WTC11 (cell line): Measurements from ENCODE around the gene RANBP3L. TPM values are rescaled to one million over a fixed set of nuclear protein-coding genes. Genes with fewer than 3 reads are reported as not detected.

Experiments
- ATAC-seq: fragments of 200-7000 bp; cut with Tn5 transposase; 2 replicates; pipeline ENCODE4 v1.10.0; 2021; ENCODE audit warnings: mild to moderate bottlenecking, moderate library complexity
- CTCF ChIA-PET: fragments of 300-600 bp; sonication (Branson Sonifier 250); formaldehyde crosslinking; loops from one replicate; lab custom pipeline; 2021; ENCODE audit warnings: antibody characterized with exemption; lab: Charles Lee
- POLR2A ChIA-PET: fragments of 350-600 bp; sonication (Branson Sonifier 250); formaldehyde crosslinking; loops from one replicate; lab custom pipeline; 2021; ENCODE audit warnings: antibody characterized with exemption; lab: Charles Lee
- DNase-seq: peaks from one replicate; pipeline ENCODE4 v3.0.0; 2021; ENCODE audit warnings: low spot score
- H3K27ac Mint-ChIP-seq: 2 replicates; pipeline ENCODE4 v1.8.0; 2021; ENCODE audit warnings: mixed read lengths
- H3K27me3 Mint-ChIP-seq: 2 replicates; pipeline ENCODE4 v1.8.0; 2021; ENCODE audit warnings: low read depth, mild to moderate bottlenecking, moderate library complexity, mixed read lengths
- H3K36me3 Mint-ChIP-seq: 2 replicates; pipeline ENCODE4 v1.8.0; 2021; ENCODE audit warnings: mixed read lengths
- H3K4me1 Mint-ChIP-seq: 2 replicates; pipeline ENCODE4 v1.8.0; 2022; ENCODE audit warnings: mixed read lengths
- H3K4me3 Mint-ChIP-seq: 2 replicates; pipeline ENCODE4 v1.8.0; 2021; ENCODE audit warnings: mild to moderate bottlenecking, moderate library complexity, mixed read lengths
- H3K9me3 Mint-ChIP-seq: 2 replicates; pipeline ENCODE4 v1.8.0; 2021; ENCODE audit warnings: mixed read lengths
- ATF1 ChIP-seq: sonication (generic); formaldehyde crosslinking; IDR thresholded peaks from 2 replicates; pipeline ENCODE4 v1.8.1; 2023; ENCODE audit warnings: mild to moderate bottlenecking, moderate library complexity, missing genetic modification reagents
- ESRRA ChIP-seq: sonication (generic); formaldehyde crosslinking; IDR thresholded peaks from 2 replicates; pipeline ENCODE4 v1.8.1; 2022; ENCODE audit warnings: mild to moderate bottlenecking, missing genetic modification reagents, borderline replicate concordance
- FOXK1 ChIP-seq: sonication (generic); formaldehyde crosslinking; IDR thresholded peaks from 2 replicates; pipeline ENCODE4 v1.8.0; 2022; ENCODE audit warnings: mild to moderate bottlenecking, moderate library complexity, missing genetic modification reagents
- FOXP1 ChIP-seq: sonication (generic); formaldehyde crosslinking; IDR thresholded peaks from 2 replicates; pipeline ENCODE4 v1.8.0; 2022; ENCODE audit warnings: missing genetic modification reagents, mild to moderate bottlenecking, moderate library complexity, borderline replicate concordance
- GABPB1 ChIP-seq: sonication (generic); formaldehyde crosslinking; IDR thresholded peaks from 2 replicates; pipeline ENCODE4 v1.8.1; 2023; ENCODE audit warnings: mild to moderate bottlenecking, missing genetic modification reagents
- JAZF1 ChIP-seq: fragments of 250-450 bp; sonication (Bioruptor Pico); IDR thresholded peaks from 2 replicates; pipeline ENCODE4 v1.9.0; 2021; ENCODE audit warnings: moderate library complexity, mild to moderate bottlenecking, inconsistent platforms
- MXD4 ChIP-seq: fragments of 250-450 bp; sonication (Bioruptor Pico); IDR thresholded peaks from 2 replicates; pipeline ENCODE4 v1.8.0; 2021; ENCODE audit warnings: mild to moderate bottlenecking, moderate library complexity, borderline replicate concordance
- MYBL2 ChIP-seq: sonication (generic); formaldehyde crosslinking; IDR thresholded peaks from 2 replicates; pipeline ENCODE4 v1.8.1; 2023; ENCODE audit warnings: mild to moderate bottlenecking, moderate library complexity, missing genetic modification reagents
- NFYB ChIP-seq: sonication (generic); formaldehyde crosslinking; conservative IDR thresholded peaks from 2 replicates; pipeline ENCODE4 v1.8.0; 2022; ENCODE audit warnings: low read depth, missing genetic modification reagents
- OVOL2 ChIP-seq: fragments of 250-450 bp; sonication (Bioruptor Pico); IDR thresholded peaks from 2 replicates; pipeline ENCODE4 v1.9.0; 2021; ENCODE audit warnings: mild to moderate bottlenecking, borderline replicate concordance
- PRRX2 ChIP-seq: fragments of 250-450 bp; sonication (Bioruptor Pico); IDR thresholded peaks from 2 replicates; pipeline ENCODE4 v1.8.0; 2021; ENCODE audit warnings: mild to moderate bottlenecking
- RORB ChIP-seq: fragments of 250-450 bp; sonication (Bioruptor Pico); IDR thresholded peaks from 2 replicates; pipeline ENCODE4 v1.9.0; 2021; ENCODE audit warnings: mild to moderate bottlenecking
- SP1 ChIP-seq: sonication (generic); formaldehyde crosslinking; conservative IDR thresholded peaks from 2 replicates; pipeline ENCODE4 v1.8.1; 2022; ENCODE audit warnings: missing genetic modification reagents
- ZNF317 ChIP-seq: sonication (generic); formaldehyde crosslinking; IDR thresholded peaks from 2 replicates; pipeline ENCODE4 v1.8.1; 2023; ENCODE audit warnings: low read depth, mild to moderate bottlenecking, moderate library complexity, missing genetic modification reagents, borderline replicate concordance
- ZNF423 ChIP-seq: fragments of 250-450 bp; sonication (Bioruptor Pico); IDR thresholded peaks from 2 replicates; pipeline ENCODE4 v2.1.2; 2022; ENCODE audit warnings: mild to moderate bottlenecking, moderate library complexity
- total RNA-seq: library from RNA; stranded (reverse); gene quantifications from 3 replicates; pipeline ENCODE4 v1.2.3, GENCODE V29; 2021
- TF ChIP-seq, protein P1 (sequence below): sonication (generic); formaldehyde crosslinking; IDR thresholded peaks from 2 replicates; pipeline ENCODE4 v1.8.1; 2023; ENCODE audit warnings: mild to moderate bottlenecking, moderate library complexity, missing genetic modification reagents
- TF ChIP-seq, protein P2 (sequence below): fragments of 250-450 bp; sonication (Bioruptor Pico); IDR thresholded peaks from 2 replicates; pipeline ENCODE4 v1.9.0; 2021; ENCODE audit warnings: mild to moderate bottlenecking
- TF ChIP-seq, protein P3 (sequence below): sonication (generic); formaldehyde crosslinking; IDR thresholded peaks from 2 replicates; pipeline ENCODE4 v1.8.1; 2022; ENCODE audit warnings: low read depth, mild to moderate bottlenecking, moderate library complexity, missing genetic modification reagents, borderline replicate concordance
- TF ChIP-seq, protein P4 (sequence below): sonication (generic); formaldehyde crosslinking; IDR thresholded peaks from 2 replicates; pipeline ENCODE4 v1.8.1; 2023; ENCODE audit warnings: mild to moderate bottlenecking, missing genetic modification reagents, moderate library complexity
- TF ChIP-seq, protein P5 (sequence below): sonication (generic); formaldehyde crosslinking; IDR thresholded peaks from 2 replicates; pipeline ENCODE4 v1.8.1; 2023; ENCODE audit warnings: mild to moderate bottlenecking, missing genetic modification reagents
- TF ChIP-seq, protein P6 (sequence below): sonication (generic); formaldehyde crosslinking; IDR thresholded peaks from 2 replicates; pipeline ENCODE4 v1.8.1; 2022; ENCODE audit warnings: missing genetic modification reagents, borderline replicate concordance
- TF ChIP-seq, protein P7 (sequence below): sonication (generic); formaldehyde crosslinking; IDR thresholded peaks from 2 replicates; pipeline ENCODE4 v1.8.0; 2022; ENCODE audit warnings: mild to moderate bottlenecking, missing genetic modification reagents

The RANBP3L gene
- total RNA-seq, 1 experiment from 2014 or later = not detected

DNA sequence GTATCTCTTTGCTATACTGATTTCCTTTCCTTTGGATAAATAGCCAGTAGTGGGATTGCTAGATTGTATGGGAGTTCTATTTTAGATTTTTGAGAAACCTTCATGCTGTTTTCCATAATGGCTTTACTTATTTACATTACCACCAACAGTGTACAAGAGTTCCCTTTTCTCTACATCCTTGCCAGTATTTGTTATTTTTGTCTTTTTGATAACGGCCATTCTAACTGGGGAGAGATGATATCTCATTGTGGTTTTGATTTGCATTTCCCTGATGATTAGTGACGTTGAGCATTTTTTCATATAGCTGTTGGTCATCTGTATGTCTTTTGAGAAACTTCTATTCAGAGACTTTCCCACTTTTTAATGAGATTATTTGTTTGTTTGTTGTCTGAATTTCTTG lies 85.8 kb downstream of the RANBP3L start (continued):
- TF ChIP-seq, protein P1, sequence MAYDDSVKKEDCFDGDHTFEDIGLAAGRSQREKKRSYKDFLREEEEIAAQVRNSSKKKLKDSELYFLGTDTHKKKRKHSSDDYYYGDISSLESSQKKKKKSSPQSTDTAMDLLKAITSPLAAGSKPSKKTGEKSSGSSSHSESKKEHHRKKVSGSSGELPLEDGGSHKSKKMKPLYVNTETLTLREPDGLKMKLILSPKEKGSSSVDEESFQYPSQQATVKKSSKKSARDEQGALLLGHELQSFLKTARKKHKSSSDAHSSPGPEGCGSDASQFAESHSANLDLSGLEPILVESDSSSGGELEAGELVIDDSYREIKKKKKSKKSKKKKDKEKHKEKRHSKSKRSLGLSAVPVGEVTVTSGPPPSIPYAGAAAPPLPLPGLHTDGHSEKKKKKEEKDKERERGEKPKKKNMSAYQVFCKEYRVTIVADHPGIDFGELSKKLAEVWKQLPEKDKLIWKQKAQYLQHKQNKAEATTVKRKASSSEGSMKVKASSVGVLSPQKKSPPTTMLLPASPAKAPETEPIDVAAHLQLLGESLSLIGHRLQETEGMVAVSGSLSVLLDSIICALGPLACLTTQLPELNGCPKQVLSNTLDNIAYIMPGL = no peak
- TF ChIP-seq PRRX2 = no peak
- TF ChIP-seq FOXP1 (CRISPR knock-in tag) = no peak

DNA sequence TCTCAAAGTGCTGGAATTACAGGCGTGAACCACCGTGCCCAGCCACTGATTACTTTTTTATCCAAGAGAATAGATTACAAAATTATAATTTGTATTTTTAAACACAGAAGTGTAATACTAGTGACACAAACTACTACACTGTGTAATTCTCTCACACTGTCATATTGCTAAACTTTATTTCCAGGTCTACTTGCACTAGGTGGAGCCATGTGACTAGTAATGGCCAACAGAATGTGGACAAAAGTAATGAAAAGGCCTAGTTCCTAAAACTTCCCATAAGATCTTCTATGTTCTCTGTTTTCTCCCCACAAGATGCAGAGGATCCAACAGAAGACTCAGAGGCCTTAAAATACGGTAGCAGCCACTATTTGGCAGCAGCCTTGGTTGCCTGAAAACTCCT lies 87.3 kb downstream of the RANBP3L start:
- no peak for TF ChIP-seq ESRRA (CRISPR knock-in tag)
- TF ChIP-seq MYBL2 = no peak
- no peak for TF ChIP-seq MXD4 (CRISPR knock-in tag)
- no peak for TF ChIP-seq PRRX2
- no peak for TF ChIP-seq NFYB (CRISPR knock-in tag)
- no peak for TF ChIP-seq RORB (CRISPR knock-in tag)
- TF ChIP-seq ZNF317 = no peak
- TF ChIP-seq ATF1 (CRISPR knock-in tag) = no peak
- TF ChIP-seq, protein P2, sequence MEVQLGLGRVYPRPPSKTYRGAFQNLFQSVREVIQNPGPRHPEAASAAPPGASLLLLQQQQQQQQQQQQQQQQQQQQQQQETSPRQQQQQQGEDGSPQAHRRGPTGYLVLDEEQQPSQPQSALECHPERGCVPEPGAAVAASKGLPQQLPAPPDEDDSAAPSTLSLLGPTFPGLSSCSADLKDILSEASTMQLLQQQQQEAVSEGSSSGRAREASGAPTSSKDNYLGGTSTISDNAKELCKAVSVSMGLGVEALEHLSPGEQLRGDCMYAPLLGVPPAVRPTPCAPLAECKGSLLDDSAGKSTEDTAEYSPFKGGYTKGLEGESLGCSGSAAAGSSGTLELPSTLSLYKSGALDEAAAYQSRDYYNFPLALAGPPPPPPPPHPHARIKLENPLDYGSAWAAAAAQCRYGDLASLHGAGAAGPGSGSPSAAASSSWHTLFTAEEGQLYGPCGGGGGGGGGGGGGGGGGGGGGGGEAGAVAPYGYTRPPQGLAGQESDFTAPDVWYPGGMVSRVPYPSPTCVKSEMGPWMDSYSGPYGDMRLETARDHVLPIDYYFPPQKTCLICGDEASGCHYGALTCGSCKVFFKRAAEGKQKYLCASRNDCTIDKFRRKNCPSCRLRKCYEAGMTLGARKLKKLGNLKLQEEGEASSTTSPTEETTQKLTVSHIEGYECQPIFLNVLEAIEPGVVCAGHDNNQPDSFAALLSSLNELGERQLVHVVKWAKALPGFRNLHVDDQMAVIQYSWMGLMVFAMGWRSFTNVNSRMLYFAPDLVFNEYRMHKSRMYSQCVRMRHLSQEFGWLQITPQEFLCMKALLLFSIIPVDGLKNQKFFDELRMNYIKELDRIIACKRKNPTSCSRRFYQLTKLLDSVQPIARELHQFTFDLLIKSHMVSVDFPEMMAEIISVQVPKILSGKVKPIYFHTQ = no peak
- TF ChIP-seq OVOL2 = no peak
- TF ChIP-seq ZNF423 (CRISPR knock-in tag) = no peak
- no peak for TF ChIP-seq GABPB1
- no peak for TF ChIP-seq FOXP1 (CRISPR knock-in tag)
- TF ChIP-seq, protein P3, sequence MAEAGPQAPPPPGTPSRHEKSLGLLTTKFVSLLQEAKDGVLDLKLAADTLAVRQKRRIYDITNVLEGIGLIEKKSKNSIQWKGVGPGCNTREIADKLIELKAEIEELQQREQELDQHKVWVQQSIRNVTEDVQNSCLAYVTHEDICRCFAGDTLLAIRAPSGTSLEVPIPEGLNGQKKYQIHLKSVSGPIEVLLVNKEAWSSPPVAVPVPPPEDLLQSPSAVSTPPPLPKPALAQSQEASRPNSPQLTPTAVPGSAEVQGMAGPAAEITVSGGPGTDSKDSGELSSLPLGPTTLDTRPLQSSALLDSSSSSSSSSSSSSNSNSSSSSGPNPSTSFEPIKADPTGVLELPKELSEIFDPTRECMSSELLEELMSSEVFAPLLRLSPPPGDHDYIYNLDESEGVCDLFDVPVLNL (CRISPR knock-in tag) = no peak
- TF ChIP-seq, protein P4, sequence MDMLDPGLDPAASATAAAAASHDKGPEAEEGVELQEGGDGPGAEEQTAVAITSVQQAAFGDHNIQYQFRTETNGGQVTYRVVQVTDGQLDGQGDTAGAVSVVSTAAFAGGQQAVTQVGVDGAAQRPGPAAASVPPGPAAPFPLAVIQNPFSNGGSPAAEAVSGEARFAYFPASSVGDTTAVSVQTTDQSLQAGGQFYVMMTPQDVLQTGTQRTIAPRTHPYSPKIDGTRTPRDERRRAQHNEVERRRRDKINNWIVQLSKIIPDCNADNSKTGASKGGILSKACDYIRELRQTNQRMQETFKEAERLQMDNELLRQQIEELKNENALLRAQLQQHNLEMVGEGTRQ (CRISPR knock-in tag) = no peak
- no peak for TF ChIP-seq SP1
- TF ChIP-seq JAZF1 (CRISPR knock-in tag) = no peak
- ChIA-PET POLR2A (interaction anchor here (0.6 kb wide), 1 partner anchor 53 kb away, joined by 4 read pairs; no protein-coding TSS in a partner anchor), CTCF (no interaction called here)
- Mint-ChIP-seq H3K4me1 (no peaks in the 10 kb centered on the region), H3K27ac (no peak overlapping the region), H3K9me3 (no peaks in the 10 kb centered on the region), H3K4me3 (no peak overlapping the region), H3K27me3 (no peaks in the 10 kb centered on the region), H3K36me3 (no peaks in the 10 kb centered on the region)
- ATAC-seq (no peak), DNase-seq (no peak)

DNA sequence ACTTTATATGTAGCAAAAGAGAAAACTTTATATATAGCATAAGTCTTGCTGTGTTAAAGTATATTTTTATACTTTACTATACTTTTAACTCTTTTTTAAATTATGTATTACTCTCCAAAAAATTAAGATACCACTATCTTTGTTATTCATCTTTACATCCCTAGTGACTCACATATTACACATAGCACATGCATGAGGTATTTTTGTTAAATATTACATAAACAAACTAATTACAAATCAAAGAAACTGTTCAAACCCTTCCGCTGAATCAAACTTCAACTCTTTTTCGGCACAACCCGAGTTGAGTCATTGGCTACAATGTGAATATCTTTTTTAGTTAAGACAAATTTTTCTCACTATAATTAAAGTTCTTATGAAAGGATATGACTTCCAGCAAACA lies 92.0 kb downstream of the RANBP3L start:
- Mint-ChIP-seq H3K4me3 (no peak overlapping the region), H3K4me1 (no peaks in the 10 kb centered on the region), H3K36me3 (0 out of 2 replicates have a peak, but pooled peaks cover 2% of the 10 kb centered on the region), H3K27ac (no peak overlapping the region), H3K27me3 (no peaks in the 10 kb centered on the region), H3K9me3 (no peaks in the 10 kb centered on the region)
- ATAC-seq = no peak
- POLR2A ChIA-PET = no interaction called here
- CTCF ChIA-PET = no interaction called here
- no peak for DNase-seq
- TF ChIP-seq FOXK1 (CRISPR knock-in tag) (no peak), FOXP1 (CRISPR knock-in tag) (no peak)
- TF ChIP-seq, protein P5, sequence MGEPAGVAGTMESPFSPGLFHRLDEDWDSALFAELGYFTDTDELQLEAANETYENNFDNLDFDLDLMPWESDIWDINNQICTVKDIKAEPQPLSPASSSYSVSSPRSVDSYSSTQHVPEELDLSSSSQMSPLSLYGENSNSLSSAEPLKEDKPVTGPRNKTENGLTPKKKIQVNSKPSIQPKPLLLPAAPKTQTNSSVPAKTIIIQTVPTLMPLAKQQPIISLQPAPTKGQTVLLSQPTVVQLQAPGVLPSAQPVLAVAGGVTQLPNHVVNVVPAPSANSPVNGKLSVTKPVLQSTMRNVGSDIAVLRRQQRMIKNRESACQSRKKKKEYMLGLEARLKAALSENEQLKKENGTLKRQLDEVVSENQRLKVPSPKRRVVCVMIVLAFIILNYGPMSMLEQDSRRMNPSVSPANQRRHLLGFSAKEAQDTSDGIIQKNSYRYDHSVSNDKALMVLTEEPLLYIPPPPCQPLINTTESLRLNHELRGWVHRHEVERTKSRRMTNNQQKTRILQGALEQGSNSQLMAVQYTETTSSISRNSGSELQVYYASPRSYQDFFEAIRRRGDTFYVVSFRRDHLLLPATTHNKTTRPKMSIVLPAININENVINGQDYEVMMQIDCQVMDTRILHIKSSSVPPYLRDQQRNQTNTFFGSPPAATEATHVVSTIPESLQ (CRISPR knock-in tag) = no peak
- TF ChIP-seq, protein P6, sequence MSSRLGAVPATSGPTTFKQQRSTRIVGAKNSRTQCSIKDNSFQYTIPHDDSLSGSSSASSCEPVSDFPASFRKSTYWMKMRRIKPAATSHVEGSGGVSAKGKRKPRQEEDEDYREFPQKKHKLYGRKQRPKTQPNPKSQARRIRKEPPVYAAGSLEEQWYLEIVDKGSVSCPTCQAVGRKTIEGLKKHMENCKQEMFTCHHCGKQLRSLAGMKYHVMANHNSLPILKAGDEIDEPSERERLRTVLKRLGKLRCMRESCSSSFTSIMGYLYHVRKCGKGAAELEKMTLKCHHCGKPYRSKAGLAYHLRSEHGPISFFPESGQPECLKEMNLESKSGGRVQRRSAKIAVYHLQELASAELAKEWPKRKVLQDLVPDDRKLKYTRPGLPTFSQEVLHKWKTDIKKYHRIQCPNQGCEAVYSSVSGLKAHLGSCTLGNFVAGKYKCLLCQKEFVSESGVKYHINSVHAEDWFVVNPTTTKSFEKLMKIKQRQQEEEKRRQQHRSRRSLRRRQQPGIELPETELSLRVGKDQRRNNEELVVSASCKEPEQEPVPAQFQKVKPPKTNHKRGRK (CRISPR knock-in tag) = no peak
- TF ChIP-seq, protein P7, sequence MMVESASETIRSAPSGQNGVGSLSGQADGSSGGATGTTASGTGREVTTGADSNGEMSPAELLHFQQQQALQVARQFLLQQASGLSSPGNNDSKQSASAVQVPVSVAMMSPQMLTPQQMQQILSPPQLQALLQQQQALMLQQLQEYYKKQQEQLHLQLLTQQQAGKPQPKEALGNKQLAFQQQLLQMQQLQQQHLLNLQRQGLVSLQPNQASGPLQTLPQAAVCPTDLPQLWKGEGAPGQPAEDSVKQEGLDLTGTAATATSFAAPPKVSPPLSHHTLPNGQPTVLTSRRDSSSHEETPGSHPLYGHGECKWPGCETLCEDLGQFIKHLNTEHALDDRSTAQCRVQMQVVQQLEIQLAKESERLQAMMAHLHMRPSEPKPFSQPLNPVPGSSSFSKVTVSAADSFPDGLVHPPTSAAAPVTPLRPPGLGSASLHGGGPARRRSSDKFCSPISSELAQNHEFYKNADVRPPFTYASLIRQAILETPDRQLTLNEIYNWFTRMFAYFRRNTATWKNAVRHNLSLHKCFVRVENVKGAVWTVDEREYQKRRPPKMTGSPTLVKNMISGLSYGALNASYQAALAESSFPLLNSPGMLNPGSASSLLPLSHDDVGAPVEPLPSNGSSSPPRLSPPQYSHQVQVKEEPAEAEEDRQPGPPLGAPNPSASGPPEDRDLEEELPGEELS (CRISPR knock-in tag) = no peak
